ENCODE data around the gene CCR6.
"Not testable (repeated sequence)": the region's sequence is repeated elsewhere in the genome, so short reads cannot be mapped to it uniquely, and the experiment has no call there.

The CCR6 gene

DNA sequence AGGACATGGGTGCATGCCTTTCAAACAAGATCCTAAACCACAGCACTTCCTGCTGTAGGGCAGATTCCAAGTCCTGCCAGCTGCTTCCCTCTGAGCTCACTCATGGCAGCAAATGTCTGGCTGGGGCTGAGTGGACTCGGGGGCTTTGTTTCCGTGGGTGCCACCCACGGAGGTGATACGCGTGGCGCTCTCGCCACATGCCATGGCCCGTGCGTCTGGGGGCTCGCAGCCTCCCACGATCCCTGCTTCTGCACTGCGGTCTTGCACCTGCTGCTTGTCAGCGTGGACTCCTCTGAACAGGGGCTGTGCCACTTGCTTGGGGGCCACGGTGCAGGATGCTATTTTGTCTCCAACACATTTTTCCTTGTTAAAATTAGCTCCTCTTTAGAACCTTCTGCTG is 54.4 kb downstream of the CCR6 start:
- H3K27ac ChIP-seq (ENCODE audit: low read depth, low read length); H3K9ac ChIP-seq (ENCODE audit: low read length); H3K27me3 ChIP-seq (ENCODE audit: control insufficient read depth, insufficient read depth, low read length); H3K4me3 ChIP-seq (ENCODE audit: low read length); H3K36me3 ChIP-seq (ENCODE audit: control insufficient read depth, insufficient read depth, low read length); H3K4me1 ChIP-seq (ENCODE audit: control insufficient read depth, insufficient read depth, low read length): not testable (repeated sequence)

GRCh38 chr6:167178896-167179655 is 56.2 kb downstream of the CCR6 start:
- not testable (repeated sequence) for H3K9ac ChIP-seq (ENCODE audit: low read length); H3K27me3 ChIP-seq (ENCODE audit: control insufficient read depth, insufficient read depth, low read length)

GRCh38 chr6:167180086-167180485 is 57.2 kb downstream of the CCR6 start:
- H3K36me3 ChIP-seq (ENCODE audit: control insufficient read depth, insufficient read depth, low read length); H3K27ac ChIP-seq (ENCODE audit: low read depth, low read length); H3K27me3 ChIP-seq (ENCODE audit: control insufficient read depth, insufficient read depth, low read length); H3K4me3 ChIP-seq (ENCODE audit: low read length); H3K9ac ChIP-seq (ENCODE audit: low read length); H3K4me1 ChIP-seq (ENCODE audit: control insufficient read depth, insufficient read depth, low read length): not testable (repeated sequence)

More at GRCh38 chr6:167178896-167179655, 56.2 kb downstream of the CCR6 start:
- H3K4me3 ChIP-seq (ENCODE audit: low read length); H3K27ac ChIP-seq (ENCODE audit: low read depth, low read length); H3K4me1 ChIP-seq (ENCODE audit: control insufficient read depth, insufficient read depth, low read length); H3K36me3 ChIP-seq (ENCODE audit: control insufficient read depth, insufficient read depth, low read length): not testable (repeated sequence)

DNA sequence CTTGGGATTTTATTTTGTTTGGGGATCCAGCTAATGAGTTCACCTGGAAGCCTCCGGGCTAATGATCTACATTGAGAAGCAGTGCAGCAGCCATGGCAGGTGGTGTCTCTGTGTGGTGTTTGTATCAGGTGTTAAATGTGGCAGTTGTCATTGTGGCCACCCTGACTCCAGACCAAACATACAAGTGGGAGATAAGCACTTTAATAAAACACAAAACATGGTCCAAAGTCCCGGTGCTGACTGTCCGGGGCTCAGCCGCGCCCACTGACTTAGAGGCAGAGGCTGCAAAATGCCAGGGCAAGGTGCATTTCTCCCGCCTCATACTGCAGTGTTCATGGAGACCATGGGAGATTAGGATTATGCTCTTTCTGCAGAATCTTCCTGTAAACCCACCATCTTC is 58.5 kb downstream of the CCR6 start:
- H3K4me1 ChIP-seq (ENCODE audit: control insufficient read depth, insufficient read depth, low read length); H3K9ac ChIP-seq (ENCODE audit: low read length); H3K36me3 ChIP-seq (ENCODE audit: control insufficient read depth, insufficient read depth, low read length); H3K27ac ChIP-seq (ENCODE audit: low read depth, low read length); H3K27me3 ChIP-seq (ENCODE audit: control insufficient read depth, insufficient read depth, low read length); H3K4me3 ChIP-seq (ENCODE audit: low read length): not testable (repeated sequence)

DNA sequence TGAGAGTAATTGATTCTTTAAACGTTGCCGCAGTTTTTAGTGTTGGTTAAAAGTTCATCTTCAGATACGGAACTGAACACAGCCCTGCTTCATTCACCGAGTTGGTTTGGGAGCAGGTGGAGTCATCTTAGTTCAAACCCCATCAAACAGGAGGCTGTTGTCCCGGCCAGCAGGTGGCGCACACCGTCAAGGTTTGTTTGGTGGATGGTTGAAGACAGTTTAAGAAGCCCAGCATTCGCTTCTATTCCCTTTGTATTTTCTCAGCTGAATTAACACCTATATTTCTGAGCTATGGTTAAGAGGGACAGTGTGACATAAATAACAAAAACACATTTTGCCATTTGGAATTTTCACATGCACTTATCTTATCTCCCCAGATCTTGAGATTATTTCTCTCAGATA is 60.0 kb downstream of the CCR6 start:
- H3K27me3 ChIP-seq (ENCODE audit: control insufficient read depth, insufficient read depth, low read length), result not testable (repeated sequence)

GRCh38 chr6:167185101-167185500 is 62.2 kb downstream of the CCR6 start:
- H3K27me3 ChIP-seq (ENCODE audit: control insufficient read depth, insufficient read depth, low read length); H3K4me1 ChIP-seq (ENCODE audit: control insufficient read depth, insufficient read depth, low read length); H3K27ac ChIP-seq (ENCODE audit: low read depth, low read length); H3K4me3 ChIP-seq (ENCODE audit: low read length); H3K36me3 ChIP-seq (ENCODE audit: control insufficient read depth, insufficient read depth, low read length); H3K9ac ChIP-seq (ENCODE audit: low read length): not testable (repeated sequence)

More for the DNA sequence above, 60.0 kb downstream of the CCR6 start:
- H3K9ac ChIP-seq (ENCODE audit: low read length); H3K4me3 ChIP-seq (ENCODE audit: low read length); H3K4me1 ChIP-seq (ENCODE audit: control insufficient read depth, insufficient read depth, low read length); H3K27ac ChIP-seq (ENCODE audit: low read depth, low read length); H3K36me3 ChIP-seq (ENCODE audit: control insufficient read depth, insufficient read depth, low read length): not testable (repeated sequence)

DNA sequence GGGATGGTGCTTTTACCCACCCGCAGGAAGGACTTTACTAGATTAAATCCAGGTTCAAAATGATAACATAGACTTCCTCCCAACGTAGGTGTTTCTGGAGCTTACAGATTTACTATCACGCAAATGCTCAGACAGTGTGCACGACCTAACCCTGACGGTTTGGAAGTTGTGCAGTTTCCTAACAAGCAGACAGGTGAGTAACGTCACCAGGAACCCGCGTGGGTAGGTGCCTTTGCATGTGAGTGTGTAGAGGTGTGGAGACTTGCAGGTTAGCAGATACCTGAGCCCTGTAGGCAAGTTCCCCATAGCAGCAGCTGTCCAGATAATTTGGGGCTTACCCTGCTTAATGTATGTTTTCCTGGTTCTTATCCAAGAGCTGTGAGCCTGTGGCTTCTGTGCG is 64.4 kb downstream of the CCR6 start:
- not testable (repeated sequence) for H3K36me3 ChIP-seq (ENCODE audit: control insufficient read depth, insufficient read depth, low read length); H3K27me3 ChIP-seq (ENCODE audit: control insufficient read depth, insufficient read depth, low read length); H3K4me3 ChIP-seq (ENCODE audit: low read length); H3K9ac ChIP-seq (ENCODE audit: low read length); H3K27ac ChIP-seq (ENCODE audit: low read depth, low read length); H3K4me1 ChIP-seq (ENCODE audit: control insufficient read depth, insufficient read depth, low read length)

Data from rectal smooth muscle tissue (tissue), 1 donor.